ENCODE results near the gene PSMD9. TPM values are rescaled to one million over a fixed set of nuclear protein-coding genes. Genes with fewer than 3 reads are reported as not detected.

Gene PSMD9
- total and polyA plus RNA-seq, 10 of the 15 experiments (the other 5 are each of a cell fraction or from before 2014, with no cell fraction given), result 14.6 to 152 (median 58.1) TPM

DNA sequence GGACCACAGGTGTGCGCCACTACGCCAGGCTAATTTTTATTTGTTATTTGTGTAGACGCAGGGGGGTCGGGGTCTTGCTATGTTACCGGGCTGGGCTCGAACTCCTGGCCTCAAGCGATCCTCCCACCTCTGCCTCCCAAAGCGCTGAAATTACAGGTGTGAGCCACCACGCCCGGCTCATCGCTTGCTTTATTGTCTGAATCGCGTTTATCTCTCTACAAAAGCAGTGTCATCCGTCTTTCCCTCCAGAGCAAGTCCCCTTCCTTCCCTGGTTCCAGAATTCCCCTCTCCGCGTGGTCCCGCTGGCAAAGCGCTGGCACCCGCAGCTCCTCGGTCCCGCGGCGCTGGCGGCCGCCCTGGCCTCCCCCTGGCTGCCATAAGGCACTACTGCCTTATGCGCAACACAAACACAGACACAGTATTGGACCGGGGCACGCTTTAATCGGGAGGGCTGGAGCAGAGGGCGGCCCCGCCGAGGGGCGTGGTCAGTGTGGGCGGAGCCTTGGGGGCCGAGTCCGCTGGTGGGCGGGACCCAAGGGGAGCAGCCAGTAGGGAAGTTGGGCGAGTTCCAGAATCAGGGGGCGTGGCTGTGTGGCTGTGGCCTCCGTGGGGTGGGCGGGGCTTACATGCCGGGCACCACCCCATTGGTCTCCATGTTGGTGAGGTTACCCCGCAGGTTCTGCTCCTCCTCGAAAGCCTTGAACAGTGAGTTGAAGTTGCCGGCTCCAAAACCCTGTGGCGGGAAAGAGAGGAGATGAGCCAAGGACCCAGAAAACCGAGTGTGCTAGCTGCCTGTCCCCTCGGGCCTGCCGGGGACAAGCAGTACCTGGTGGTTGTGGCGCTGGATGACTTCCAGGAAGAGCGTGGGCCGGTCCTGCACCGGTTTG is 49.2 kb upstream of the PSMD9 start (continued):
- TF ChIP-seq, protein P1, sequence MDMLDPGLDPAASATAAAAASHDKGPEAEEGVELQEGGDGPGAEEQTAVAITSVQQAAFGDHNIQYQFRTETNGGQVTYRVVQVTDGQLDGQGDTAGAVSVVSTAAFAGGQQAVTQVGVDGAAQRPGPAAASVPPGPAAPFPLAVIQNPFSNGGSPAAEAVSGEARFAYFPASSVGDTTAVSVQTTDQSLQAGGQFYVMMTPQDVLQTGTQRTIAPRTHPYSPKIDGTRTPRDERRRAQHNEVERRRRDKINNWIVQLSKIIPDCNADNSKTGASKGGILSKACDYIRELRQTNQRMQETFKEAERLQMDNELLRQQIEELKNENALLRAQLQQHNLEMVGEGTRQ (IDR thresholded peaks at IDR 0.05; ENCODE audit: borderline replicate concordance, low read depth, low read length), result no peak
- TF ChIP-seq IRF4 (IDR thresholded peaks at IDR 0.05; ENCODE audit: low read depth, low read length) (no peak), DPF2 (IDR thresholded peaks at IDR 0.05) (no peak), SIX5 (IDR thresholded peaks at IDR 0.05; ENCODE audit: low read depth, low read length, severe bottlenecking) (no peak), MYB (IDR thresholded peaks at IDR 0.05; ENCODE audit: borderline replicate concordance, low read depth, low read length) (no peak), TCF7 (IDR thresholded peaks at IDR 0.05; ENCODE audit: borderline replicate concordance) (no peak), NFYB (IDR thresholded peaks at IDR 0.05; ENCODE audit: insufficient read depth, low read depth, low read length) (peak; percentile 76), NBN (IDR thresholded peaks at IDR 0.05) (no peak), TAF1 (IDR thresholded peaks at IDR 0.05; ENCODE audit: borderline replicate concordance, low read depth, low read length) (no peak), YBX1 (IDR thresholded peaks at IDR 0.05) (no peak), EP300 (IDR thresholded peaks at IDR 0.05; ENCODE audit: borderline replicate concordance in 1 of 2, control insufficient read depth in 1 of 2, low read depth in 2 of 2, low read length in 2 of 2) (no peak), POLR2A (IDR thresholded peaks at IDR 0.05; ENCODE audit: low read depth, low read length) (peak; percentile 77), CREB1 (IDR thresholded peaks at IDR 0.05; ENCODE audit: low read depth) (0 out of 2 replicates have a peak, but pooled peaks have one; percentile 9), KDM1A (IDR thresholded peaks at IDR 0.05; ENCODE audit: borderline replicate concordance) (no peak), RFX5 (IDR thresholded peaks at IDR 0.05; ENCODE audit: low read depth, low read length) (peak; percentile 40; the same call in 1 of the 2 replicates), FOXM1 (IDR thresholded peaks at IDR 0.05; ENCODE audit: low read depth, low read length) (no peak), SMAD1 (IDR thresholded peaks at IDR 0.05; ENCODE audit: low read depth, partially characterized antibody) (no peak), LARP7 (IDR thresholded peaks at IDR 0.05) (0 out of 2 replicates have a peak, but pooled peaks have one; percentile 25)
- TF ChIP-seq, protein P2, sequence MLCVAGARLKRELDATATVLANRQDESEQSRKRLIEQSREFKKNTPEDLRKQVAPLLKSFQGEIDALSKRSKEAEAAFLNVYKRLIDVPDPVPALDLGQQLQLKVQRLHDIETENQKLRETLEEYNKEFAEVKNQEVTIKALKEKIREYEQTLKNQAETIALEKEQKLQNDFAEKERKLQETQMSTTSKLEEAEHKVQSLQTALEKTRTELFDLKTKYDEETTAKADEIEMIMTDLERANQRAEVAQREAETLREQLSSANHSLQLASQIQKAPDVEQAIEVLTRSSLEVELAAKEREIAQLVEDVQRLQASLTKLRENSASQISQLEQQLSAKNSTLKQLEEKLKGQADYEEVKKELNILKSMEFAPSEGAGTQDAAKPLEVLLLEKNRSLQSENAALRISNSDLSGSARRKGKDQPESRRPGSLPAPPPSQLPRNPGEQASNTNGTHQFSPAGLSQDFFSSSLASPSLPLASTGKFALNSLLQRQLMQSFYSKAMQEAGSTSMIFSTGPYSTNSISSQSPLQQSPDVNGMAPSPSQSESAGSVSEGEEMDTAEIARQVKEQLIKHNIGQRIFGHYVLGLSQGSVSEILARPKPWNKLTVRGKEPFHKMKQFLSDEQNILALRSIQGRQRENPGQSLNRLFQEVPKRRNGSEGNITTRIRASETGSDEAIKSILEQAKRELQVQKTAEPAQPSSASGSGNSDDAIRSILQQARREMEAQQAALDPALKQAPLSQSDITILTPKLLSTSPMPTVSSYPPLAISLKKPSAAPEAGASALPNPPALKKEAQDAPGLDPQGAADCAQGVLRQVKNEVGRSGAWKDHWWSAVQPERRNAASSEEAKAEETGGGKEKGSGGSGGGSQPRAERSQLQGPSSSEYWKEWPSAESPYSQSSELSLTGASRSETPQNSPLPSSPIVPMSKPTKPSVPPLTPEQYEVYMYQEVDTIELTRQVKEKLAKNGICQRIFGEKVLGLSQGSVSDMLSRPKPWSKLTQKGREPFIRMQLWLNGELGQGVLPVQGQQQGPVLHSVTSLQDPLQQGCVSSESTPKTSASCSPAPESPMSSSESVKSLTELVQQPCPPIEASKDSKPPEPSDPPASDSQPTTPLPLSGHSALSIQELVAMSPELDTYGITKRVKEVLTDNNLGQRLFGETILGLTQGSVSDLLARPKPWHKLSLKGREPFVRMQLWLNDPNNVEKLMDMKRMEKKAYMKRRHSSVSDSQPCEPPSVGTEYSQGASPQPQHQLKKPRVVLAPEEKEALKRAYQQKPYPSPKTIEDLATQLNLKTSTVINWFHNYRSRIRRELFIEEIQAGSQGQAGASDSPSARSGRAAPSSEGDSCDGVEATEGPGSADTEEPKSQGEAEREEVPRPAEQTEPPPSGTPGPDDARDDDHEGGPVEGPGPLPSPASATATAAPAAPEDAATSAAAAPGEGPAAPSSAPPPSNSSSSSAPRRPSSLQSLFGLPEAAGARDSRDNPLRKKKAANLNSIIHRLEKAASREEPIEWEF (IDR thresholded peaks at IDR 0.05; ENCODE audit: insufficient replicate concordance, low read depth, low read length), result no peak
- TF ChIP-seq, protein P3, sequence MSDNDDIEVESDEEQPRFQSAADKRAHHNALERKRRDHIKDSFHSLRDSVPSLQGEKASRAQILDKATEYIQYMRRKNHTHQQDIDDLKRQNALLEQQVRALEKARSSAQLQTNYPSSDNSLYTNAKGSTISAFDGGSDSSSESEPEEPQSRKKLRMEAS (IDR thresholded peaks at IDR 0.05; ENCODE audit: low read depth, low read length), result no peak
- TF ChIP-seq, protein P4, sequence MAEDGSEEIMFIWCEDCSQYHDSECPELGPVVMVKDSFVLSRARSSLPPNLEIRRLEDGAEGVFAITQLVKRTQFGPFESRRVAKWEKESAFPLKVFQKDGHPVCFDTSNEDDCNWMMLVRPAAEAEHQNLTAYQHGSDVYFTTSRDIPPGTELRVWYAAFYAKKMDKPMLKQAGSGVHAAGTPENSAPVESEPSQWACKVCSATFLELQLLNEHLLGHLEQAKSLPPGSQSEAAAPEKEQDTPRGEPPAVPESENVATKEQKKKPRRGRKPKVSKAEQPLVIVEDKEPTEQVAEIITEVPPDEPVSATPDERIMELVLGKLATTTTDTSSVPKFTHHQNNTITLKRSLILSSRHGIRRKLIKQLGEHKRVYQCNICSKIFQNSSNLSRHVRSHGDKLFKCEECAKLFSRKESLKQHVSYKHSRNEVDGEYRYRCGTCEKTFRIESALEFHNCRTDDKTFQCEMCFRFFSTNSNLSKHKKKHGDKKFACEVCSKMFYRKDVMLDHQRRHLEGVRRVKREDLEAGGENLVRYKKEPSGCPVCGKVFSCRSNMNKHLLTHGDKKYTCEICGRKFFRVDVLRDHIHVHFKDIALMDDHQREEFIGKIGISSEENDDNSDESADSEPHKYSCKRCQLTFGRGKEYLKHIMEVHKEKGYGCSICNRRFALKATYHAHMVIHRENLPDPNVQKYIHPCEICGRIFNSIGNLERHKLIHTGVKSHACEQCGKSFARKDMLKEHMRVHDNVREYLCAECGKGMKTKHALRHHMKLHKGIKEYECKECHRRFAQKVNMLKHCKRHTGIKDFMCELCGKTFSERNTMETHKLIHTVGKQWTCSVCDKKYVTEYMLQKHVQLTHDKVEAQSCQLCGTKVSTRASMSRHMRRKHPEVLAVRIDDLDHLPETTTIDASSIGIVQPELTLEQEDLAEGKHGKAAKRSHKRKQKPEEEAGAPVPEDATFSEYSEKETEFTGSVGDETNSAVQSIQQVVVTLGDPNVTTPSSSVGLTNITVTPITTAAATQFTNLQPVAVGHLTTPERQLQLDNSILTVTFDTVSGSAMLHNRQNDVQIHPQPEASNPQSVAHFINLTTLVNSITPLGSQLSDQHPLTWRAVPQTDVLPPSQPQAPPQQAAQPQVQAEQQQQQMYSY (CRISPR knock-in tag; IDR thresholded peaks at IDR 0.05), result no peak

Data from GM12878 (cell line).